Measurements from ENCODE around the gene SMIM20. TPM values are rescaled to one million over a fixed set of nuclear protein-coding genes. Genes with fewer than 3 reads are reported as not detected.

Gene SMIM20
- total and polyA plus RNA-seq, 12 donors = 22.9 to 80.5 (median 40.6) TPM

- no peak overlapping the region for H3K27ac ChIP-seq
- H3K27me3 ChIP-seq = no peaks in the 10 kb centered on the region
- no peak overlapping the region for H3K4me3 ChIP-seq
- intact Hi-C loops (cut with DNase I) = no loop called here
- WGBS, 4 donors = 92 to 97% (median 93%) methylated on average over 4 of the region's 4 CpGs
- peaks cover 0 to 6% of the 10 kb centered on the region in 2 donors for H3K4me1 ChIP-seq (replicated peaks in 1 of 2)
- no peaks in the 10 kb centered on the region for H3K36me3 ChIP-seq (replicated peaks in 1 of 2)
- TF ChIP-seq CTCF (IDR thresholded peaks at IDR 0.05) = no peak
- no peak for TF ChIP-seq POLR2A (IDR thresholded peaks at IDR 0.05)
- peak in 1 of 7 donors; percentile 24 for DNase-seq
- no peaks in the 10 kb centered on the region for H3K9me3 ChIP-seq (replicated peaks in 1 of 3)
Measured at GRCh38 chr4:25922812-25923369, 8.9 kb downstream of the SMIM20 start.

- no peaks in the 10 kb centered on the region for H3K36me3 ChIP-seq (replicated peaks in 1 of 2)
- no peaks in the 10 kb centered on the region for H3K9me3 ChIP-seq (replicated peaks in 1 of 3)
- H3K4me3 ChIP-seq = no peak overlapping the region
- 91 to 98% (median 94%) methylated on average over 5 of the region's 5 CpGs for WGBS, 4 donors
- H3K4me1 ChIP-seq (replicated peaks in 1 of 2) = peaks cover 0 to 12% of the 10 kb centered on the region in 2 donors
- no peak for TF ChIP-seq CTCF (IDR thresholded peaks at IDR 0.05)
- no peak overlapping the region for H3K27ac ChIP-seq
- intact Hi-C loops (cut with DNase I) = no loop called here
- no peak for DNase-seq
- H3K27me3 ChIP-seq = no peaks in the 10 kb centered on the region
Measured at GRCh38 chr4:25923745-25924144, 9.7 kb downstream of the SMIM20 start.

GRCh38 chr4:25925486-25926201 lies 11.6 kb downstream of the SMIM20 start:
- no peaks in the 10 kb centered on the region for H3K27me3 ChIP-seq
- WGBS, 4 donors = 70 to 78% (median 76%) methylated on average over 11 of the region's 11 CpGs
- DNase-seq = peak in 2 of 7 donors; percentile 40 to 60
- no peak overlapping the region for H3K27ac ChIP-seq
- no peaks in the 10 kb centered on the region for H3K36me3 ChIP-seq (replicated peaks in 1 of 2)
- H3K4me3 ChIP-seq = no peak overlapping the region
- TF ChIP-seq CTCF (IDR thresholded peaks at IDR 0.05) (peak in 5 of 6 experiments; percentile 15 to 43 (median 33)), POLR2A (IDR thresholded peaks at IDR 0.05) (no peak)
- intact Hi-C loops (cut with DNase I) = no loop called here
- H3K4me1 ChIP-seq (replicated peaks in 1 of 2) = peaks cover 0 to 22% of the 10 kb centered on the region in 2 donors
- no peaks in the 10 kb centered on the region for H3K9me3 ChIP-seq (replicated peaks in 1 of 3)

- H3K9me3 ChIP-seq (replicated peaks in 1 of 3) = no peaks in the 10 kb centered on the region
- WGBS, 4 donors = 77 to 84% (median 80%) methylated on average over 2 of the region's 2 CpGs
- peaks cover 0 to 22% of the 10 kb centered on the region in 2 donors for H3K4me1 ChIP-seq (replicated peaks in 1 of 2)
- H3K4me3 ChIP-seq = no peak overlapping the region
- no peaks in the 10 kb centered on the region for H3K36me3 ChIP-seq (replicated peaks in 1 of 2)
- intact Hi-C loops (cut with DNase I) = no loop called here
- DNase-seq = no peak
- H3K27me3 ChIP-seq = no peaks in the 10 kb centered on the region
- no peak overlapping the region for H3K27ac ChIP-seq
- TF ChIP-seq CTCF (IDR thresholded peaks at IDR 0.05) = no peak
- no peak for TF ChIP-seq POLR2A (IDR thresholded peaks at IDR 0.05)
Measured at GRCh38 chr4:25926462-25926861, 12.4 kb downstream of the SMIM20 start.

All from adrenal gland (tissue), 12 donors.